GM18499 (cell line): ENCODE data around the gene OR1J4.
"Not testable (repeated sequence)": the region's sequence is repeated elsewhere in the genome, so short reads cannot be mapped to it uniquely, and the experiment has no call there.

Experiments
- ATAC-seq: cut with Tn5 transposase; IDR thresholded peaks from one replicate; pipeline ENCODE4 v1.9.1; 2021; ENCODE audit warnings: moderate number of reproducible peaks; ENCODE audit not compliant: insufficient read depth, unreplicated experiment

Gene OR1J4

GRCh38 chr9:122518841-122519240 lies at the start of gene OR1J4:
OR1J4 (plus strand) TSS chr9:122519141; CDS start chr9:122519141, 0 bp downstream.
- ATAC-seq = no peak

GRCh38 chr9:122474561-122474960 lies 44.4 kb upstream of the OR1J4 start:
- no peak for ATAC-seq

GRCh38 chr9:122475717-122476116 lies 43.2 kb upstream of the OR1J4 start:
- no peak for ATAC-seq

- ATAC-seq = no peak
Observed at GRCh38 chr9:122477346-122477745, 41.6 kb upstream of the OR1J4 start.

- ATAC-seq = no peak
Observed at GRCh38 chr9:122477826-122478225, 41.1 kb upstream of the OR1J4 start, which contains the start of gene OR1J1. OR1J1 (minus strand) TSS chr9:122477926; CDS start chr9:122477926, 0 bp downstream.

GRCh38 chr9:122479062-122479461 lies 39.9 kb upstream of the OR1J4 start:
- ATAC-seq = no peak

- ATAC-seq = no peak
Observed at GRCh38 chr9:122498883-122499288, 20.1 kb upstream of the OR1J4 start.

GRCh38 chr9:122506964-122507363 lies 12.0 kb upstream of the OR1J4 start:
- ATAC-seq = no peak

GRCh38 chr9:122510502-122510901 lies 8.4 kb upstream of the OR1J4 start, which contains the start of gene OR1J2:
OR1J2 (plus strand) TSS chr9:122510802; CDS start chr9:122510802, 0 bp downstream.
- ATAC-seq = no peak

GRCh38 chr9:122518226-122518625 lies 715 bp upstream of the OR1J4 start:
- ATAC-seq = no peak

- no peak for ATAC-seq
Observed at GRCh38 chr9:122519376-122519775, 435 bp downstream of the OR1J4 start.

GRCh38 chr9:122526602-122527001 lies 7.7 kb downstream of the OR1J4 start:
- ATAC-seq = no peak

- ATAC-seq = no peak
Observed at GRCh38 chr9:122527193-122527592, 8.3 kb downstream of the OR1J4 start, which contains the start of gene OR1N1. OR1N1 (minus strand) TSS chr9:122527293; CDS start chr9:122527293, 0 bp downstream.

- ATAC-seq = not testable (repeated sequence)
Observed at GRCh38 chr9:122531157-122531556, 12.2 kb downstream of the OR1J4 start.

- no peak for ATAC-seq
Observed at GRCh38 chr9:122536134-122536533, 17.2 kb downstream of the OR1J4 start.

GRCh38 chr9:122537066-122537465 lies 18.1 kb downstream of the OR1J4 start:
- ATAC-seq = not testable (repeated sequence)

- no peak for ATAC-seq
Observed at GRCh38 chr9:122538757-122539156, 19.8 kb downstream of the OR1J4 start.

- ATAC-seq = no peak
Observed at GRCh38 chr9:122546196-122546595, 27.3 kb downstream of the OR1J4 start.

GRCh38 chr9:122551371-122551770 lies 32.4 kb downstream of the OR1J4 start:
- ATAC-seq = no peak

GRCh38 chr9:122552812-122553211 lies 33.9 kb downstream of the OR1J4 start, which contains the start of gene OR1N2:
OR1N2 (plus strand) TSS chr9:122553112; CDS start chr9:122553212, 100 bp downstream.
- no peak for ATAC-seq

GRCh38 chr9:122561446-122561845 lies 42.5 kb downstream of the OR1J4 start:
- ATAC-seq = no peak

- ATAC-seq = no peak
Observed at GRCh38 chr9:122562134-122562760, 43.3 kb downstream of the OR1J4 start.
